GM12801 (cell line): Measurements from ENCODE around the gene SLC25A19.

Experiments
- TF ChIP-seq, protein P1 (sequence below): IDR thresholded peaks from one replicate; pipeline ENCODE4 v1.5.1; 2011; ENCODE audit warnings: control low read depth; ENCODE audit not compliant: insufficient read length; ENCODE audit errors: extremely low read depth

SLC25A19 gene

DNA sequence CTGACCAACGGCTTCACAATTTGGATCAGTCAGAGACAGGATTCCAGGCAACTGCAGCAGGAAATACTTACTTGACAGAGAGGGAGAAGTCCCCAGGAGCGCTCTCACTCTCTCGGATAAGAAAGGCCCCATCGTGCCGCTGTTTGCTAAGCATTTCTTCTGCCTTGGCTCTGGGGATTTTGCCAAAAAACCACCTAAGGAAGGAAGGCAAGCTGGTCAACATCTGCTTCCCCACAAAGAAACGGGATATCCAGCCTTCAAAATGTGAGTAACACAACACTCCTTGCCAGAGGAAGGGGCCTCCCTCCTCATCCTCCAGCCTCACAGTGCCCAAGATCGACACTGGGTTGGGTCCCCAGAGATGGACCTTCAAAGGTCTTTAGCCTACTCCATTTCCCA lies 36.6 kb upstream of the SLC25A19 start:
- TF ChIP-seq, protein P1, sequence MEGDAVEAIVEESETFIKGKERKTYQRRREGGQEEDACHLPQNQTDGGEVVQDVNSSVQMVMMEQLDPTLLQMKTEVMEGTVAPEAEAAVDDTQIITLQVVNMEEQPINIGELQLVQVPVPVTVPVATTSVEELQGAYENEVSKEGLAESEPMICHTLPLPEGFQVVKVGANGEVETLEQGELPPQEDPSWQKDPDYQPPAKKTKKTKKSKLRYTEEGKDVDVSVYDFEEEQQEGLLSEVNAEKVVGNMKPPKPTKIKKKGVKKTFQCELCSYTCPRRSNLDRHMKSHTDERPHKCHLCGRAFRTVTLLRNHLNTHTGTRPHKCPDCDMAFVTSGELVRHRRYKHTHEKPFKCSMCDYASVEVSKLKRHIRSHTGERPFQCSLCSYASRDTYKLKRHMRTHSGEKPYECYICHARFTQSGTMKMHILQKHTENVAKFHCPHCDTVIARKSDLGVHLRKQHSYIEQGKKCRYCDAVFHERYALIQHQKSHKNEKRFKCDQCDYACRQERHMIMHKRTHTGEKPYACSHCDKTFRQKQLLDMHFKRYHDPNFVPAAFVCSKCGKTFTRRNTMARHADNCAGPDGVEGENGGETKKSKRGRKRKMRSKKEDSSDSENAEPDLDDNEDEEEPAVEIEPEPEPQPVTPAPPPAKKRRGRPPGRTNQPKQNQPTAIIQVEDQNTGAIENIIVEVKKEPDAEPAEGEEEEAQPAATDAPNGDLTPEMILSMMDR: no peak

DNA sequence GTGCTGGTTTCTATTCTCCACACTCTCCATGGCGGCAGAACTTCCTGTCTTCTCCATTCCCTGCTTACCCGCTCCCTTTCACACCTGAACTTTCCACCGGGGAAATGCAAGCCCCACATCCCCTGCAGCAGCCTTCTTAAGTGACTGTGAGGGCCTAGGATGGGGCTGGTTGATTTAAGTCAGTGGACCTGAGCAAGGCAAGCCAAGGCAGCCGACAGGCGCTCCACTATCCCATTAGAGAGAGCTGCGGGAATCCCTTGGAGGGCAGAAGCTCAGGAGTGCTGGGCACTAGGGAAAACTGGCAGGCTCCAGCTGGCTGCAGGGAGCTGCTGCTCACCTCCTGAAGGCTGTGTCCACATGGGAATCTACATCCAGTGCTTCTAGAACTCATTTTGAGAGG lies 36.1 kb upstream of the SLC25A19 start:
- TF ChIP-seq, protein P1: no peak

DNA sequence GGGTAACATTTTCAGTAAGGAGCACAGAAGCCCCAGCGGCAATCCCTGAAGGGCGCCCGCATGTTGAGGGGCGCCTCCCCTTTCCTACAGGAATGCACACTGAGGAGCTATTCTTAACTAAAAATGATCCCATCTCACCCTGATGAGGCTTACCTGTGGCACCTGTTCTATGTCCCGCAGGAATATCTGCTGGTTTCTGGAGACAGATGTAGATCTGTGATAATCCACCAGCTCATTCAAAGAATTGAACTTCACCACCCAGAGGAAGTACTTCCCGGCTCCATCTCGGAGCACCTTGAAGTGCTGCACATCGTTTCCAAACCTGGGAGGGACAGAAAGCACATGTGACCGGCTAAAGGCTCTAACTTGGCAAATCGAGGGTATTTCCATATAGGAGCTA lies 32.3 kb upstream of the SLC25A19 start:
- TF ChIP-seq, protein P1: no peak

DNA sequence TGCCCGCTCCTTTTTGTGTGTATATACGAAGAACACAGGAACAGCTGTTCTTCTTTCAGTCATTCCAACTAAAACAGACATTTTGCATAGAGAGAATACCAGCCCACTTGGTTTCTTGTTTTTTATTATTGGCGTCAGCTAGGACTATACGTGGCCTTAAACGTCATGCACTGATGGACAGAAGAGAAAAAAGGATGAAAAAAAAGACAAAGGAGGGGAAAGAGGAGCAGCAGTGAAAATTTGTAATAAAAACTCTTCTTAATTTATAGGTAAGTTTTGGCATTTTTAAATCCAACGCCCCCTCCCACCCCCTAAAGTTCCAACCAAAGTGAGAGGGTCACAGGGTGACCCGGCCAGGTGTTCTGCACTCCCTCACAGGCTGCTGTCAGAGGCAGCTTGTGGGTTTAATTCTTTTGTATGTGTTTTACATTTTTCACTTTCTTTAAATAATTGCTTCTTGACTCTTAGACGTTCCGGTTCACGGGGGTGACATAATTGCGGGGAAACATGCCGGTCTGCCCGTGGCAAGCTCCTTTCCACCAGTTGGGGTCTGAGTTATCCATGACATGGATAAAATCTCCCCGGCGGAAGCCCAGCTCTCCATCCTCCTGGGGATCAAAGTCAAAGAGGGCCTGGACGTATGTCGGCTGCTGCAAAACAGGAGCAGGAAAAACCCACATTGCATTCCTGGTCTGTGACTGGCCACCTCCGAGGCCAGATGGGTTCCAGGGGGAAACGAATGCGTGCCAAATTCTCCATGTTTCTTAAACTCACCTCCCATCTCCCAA lies 30.9 kb upstream of the SLC25A19 start:
- TF ChIP-seq, protein P1: no peak

DNA sequence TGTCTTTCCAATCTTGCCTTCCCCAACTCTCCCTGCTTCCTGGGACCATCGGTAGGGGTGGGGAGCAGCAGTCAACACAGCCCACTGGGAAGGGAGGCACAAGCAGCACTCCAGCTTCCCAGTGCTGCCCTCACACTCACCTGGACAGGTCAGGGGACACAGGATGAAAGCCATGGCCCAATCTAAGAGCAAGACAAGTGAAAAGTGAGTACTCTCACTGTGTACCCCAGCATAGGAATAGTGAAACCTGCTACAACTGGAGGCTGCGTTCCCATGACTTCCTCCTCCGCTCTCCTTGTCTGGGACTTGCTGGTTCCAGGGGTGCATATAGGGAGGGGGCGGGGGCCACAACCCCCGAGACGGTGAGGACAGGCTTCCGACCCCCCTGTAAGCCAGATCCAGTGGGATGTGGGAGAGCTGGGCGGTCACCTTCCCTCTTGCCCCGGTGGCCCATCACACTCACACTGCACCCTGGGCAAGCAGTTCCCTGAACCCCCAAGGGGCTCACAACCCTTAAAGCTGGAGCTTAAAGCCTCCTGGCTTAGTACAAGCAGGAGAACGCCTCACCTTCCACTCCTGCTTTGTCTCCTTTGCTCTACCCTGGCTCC lies 29.5 kb upstream of the SLC25A19 start:
- TF ChIP-seq, protein P1: no peak

DNA sequence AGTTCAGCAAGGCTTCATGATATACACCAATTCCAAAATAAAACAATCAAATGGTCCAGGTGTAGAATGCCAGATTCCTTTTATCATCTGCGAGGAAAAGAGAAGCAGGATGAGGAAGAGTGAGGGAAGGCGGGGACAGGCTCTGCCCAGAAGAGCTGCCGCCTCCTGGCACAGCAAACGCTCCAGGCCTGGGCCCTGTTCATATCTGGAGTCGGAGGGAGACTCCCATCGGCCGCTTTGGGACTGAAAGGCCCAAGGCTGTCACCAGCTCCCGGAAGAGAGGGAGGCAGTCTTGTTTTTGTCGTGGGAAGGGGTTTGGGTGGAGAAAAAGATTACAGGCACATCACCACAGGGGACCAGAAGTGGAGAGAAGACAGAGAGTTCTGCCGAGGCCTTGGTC lies 29.0 kb upstream of the SLC25A19 start:
- TF ChIP-seq, protein P1: no peak

DNA sequence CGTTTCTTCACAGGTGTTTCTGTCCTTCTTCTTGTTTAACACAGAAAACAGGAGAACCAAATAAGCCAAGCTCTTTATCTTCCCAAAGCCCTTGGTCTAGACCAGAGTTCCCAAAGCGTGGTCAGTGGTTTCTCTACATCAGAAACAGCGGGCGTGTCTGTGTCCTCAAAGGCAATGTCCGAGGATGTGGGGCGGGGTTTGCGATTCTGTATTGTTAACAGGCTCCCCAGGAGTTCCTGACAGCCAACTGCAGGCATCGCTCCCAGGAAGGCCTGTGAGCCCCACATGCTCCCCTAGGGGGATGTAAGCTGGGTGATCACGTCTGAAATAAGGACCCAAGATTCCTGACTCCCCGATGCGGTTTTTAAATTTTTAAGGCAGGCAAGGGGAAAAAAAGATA lies 28.4 kb upstream of the SLC25A19 start:
- TF ChIP-seq, protein P1: no peak
